Measurements from ENCODE around the gene DYSF.

The DYSF gene

DNA sequence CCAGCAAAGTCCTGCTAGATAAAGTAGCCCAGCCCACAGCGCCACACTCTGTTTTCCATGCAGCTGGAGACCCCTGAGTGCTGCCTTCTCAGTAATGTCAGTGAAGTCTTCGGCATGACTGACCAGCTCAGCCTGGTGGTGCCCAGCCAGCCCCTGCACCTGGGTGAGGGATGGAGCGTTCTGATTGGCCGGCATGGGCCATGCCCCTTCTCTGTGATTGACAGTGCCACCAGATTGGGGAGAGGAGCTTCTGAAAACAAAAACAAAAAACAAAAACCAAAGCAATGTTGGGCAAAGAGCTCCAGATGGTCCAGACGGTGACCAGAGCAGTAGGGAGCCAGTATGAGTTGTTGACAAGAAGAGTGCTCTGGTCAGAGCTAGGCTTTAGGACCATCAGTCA, 122.6 kb downstream of the DYSF start:
- DNase-seq (ENCODE audit: low spot score): no peak

GRCh38 chr2:71576541-71576940, 123.2 kb downstream of the DYSF start:
- no peak for DNase-seq (ENCODE audit: low spot score)

- DNase-seq (ENCODE audit: low spot score): no peak
Measured at GRCh38 chr2:71577209-71577608, 123.8 kb downstream of the DYSF start.

DNA sequence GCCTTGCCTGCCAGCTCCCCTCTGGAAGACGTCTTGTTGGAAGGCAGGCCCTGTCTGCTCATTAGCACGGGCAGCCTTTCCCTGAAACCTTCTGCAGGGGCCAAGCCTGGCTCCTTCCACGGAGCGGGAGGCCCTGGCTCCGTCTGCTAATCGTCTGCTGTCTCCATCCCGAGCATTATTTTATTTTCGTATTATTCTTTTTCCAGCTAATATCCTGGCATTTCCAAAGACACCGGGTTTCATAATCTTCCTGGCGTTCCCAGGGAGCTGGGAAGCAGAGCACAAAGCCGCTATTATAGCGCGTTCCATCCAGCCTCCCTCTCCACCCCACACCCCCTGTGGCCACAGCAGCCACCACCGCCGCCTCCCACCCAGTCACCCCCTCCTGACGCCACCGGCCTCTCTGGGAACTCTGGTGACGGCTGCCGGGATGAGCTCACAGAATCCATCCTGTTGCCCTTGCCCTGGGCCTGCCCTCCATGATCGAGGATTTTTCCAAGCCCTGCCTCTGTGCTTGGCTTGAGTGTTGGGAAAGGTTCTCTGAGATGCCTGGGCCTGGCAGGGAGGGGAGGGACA, 125.5 kb downstream of the DYSF start:
- DNase-seq (ENCODE audit: low spot score): no peak

DNA sequence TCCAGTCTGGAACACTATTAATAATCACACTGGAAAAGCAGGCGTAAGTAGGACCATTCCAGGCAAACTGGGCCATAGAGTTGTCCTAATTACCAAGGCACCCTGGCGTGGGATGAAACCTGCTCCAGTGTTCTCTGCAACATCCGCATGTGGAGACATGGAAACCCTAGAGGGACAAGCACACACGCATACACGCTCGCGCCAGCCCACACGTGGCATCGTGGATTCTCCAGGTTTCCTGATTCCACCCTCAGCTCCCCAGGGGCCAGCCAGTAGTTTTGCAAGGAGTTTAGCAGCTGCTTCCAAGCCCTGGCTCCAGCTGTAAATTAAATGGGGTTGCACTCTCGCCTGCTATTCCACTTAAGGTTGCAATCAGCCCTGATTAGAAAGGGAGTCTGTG, 127.7 kb downstream of the DYSF start:
- no peak for DNase-seq (ENCODE audit: low spot score)

DNA sequence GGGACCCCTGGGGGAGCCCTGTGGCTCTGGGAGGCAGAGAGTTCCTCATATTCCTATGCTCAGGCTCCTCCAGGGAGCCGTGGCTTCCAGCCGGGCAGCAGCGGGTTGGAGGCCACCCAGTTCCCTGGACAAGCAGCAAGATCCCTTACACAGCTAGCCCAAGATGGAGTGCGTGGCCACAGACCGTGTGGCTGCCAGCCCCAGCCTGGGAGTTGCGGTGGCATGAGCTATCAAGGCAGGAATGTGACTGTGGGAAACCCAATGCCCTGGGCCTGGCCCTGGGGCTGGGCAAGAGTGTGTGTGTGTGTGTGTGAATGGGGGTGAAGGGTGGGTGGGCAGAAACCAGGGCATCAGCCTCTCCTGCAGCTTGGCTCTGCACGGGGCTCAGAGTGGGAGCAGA, 130.5 kb downstream of the DYSF start:
- no peak for DNase-seq (ENCODE audit: low spot score)

- no peak for DNase-seq (ENCODE audit: low spot score)
Measured at GRCh38 chr2:71586471-71586870, 133.1 kb downstream of the DYSF start.

- no peak for DNase-seq (ENCODE audit: low spot score)
Measured at GRCh38 chr2:71587509-71588073, 134.2 kb downstream of the DYSF start.

GRCh38 chr2:71588497-71589170, 135.3 kb downstream of the DYSF start:
- DNase-seq (ENCODE audit: low spot score): no peak

DNA sequence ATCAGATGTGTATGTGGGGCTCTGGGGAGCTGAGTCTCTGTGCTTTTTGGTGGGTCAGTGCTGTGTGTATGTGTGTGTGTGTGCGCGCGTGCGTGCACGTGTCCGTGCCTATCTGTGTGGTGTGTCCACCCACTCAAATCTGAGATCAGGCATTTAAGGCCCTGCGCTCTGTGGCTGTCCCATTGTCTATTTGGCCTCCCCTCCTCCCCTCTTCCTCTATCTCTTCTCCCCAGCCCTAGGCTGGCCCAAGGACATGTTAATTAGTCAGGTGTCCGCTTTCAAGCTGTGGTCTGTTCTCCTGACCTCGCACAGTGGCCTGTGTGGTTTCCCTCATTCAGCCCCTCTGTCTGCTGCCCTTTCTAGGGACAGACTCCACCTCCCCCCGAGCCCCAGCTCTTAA, 136.4 kb downstream of the DYSF start:
- DNase-seq (ENCODE audit: low spot score): no peak

GRCh38 chr2:71591044-71591443, 137.7 kb downstream of the DYSF start:
- DNase-seq (ENCODE audit: low spot score): no peak

DNA sequence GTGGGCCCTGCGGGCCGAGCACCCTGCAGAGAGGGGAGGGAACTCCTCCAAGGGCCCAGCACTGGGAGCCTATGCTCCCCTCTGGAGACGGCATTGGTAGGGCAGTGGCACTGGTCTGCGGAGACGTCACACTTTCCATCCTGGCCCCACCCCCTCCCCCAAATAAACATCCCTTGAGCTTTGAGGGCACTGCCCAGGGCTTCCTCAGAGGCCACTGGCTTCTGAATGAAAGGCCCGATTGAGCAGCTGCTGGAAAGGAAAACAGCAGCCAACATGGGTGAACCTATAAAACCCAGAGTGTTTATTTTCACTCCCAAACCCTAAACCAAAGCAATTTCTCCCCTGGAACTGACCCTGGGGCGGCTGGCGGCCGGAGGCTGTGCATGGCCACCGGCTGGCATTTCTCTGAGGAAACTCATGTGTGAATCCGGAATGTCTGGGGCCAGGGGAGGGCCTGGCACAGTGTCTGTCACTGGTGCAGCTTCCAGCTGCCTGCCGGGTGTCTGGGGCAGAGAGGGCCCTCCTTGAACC, 138.9 kb downstream of the DYSF start:
- no peak for DNase-seq (ENCODE audit: low spot score)

- DNase-seq (ENCODE audit: low spot score): no peak
Measured at GRCh38 chr2:71595569-71595968, 142.2 kb downstream of the DYSF start.

DNA sequence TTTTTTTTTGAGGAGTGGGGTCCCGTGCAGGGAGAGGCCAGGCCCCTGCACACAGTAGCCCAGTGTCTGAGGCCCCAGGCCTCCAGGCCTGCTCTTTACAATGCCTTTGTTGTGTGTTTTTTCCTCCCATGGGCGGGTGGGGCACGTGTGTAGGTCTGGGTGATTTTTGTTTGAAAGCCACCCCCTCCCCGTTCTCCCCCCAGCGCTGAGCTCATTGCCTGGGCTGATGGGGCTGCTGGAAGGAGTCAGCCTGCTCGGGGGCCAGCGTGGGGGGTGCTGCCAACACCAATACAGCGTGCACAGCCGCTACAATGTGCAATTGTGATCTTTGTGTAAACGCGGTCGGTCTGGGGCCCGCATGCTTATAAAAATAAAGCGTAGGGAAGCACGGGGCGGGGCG, 142.7 kb downstream of the DYSF start:
- no peak for DNase-seq (ENCODE audit: low spot score)

GRCh38 chr2:71597756-71598155, 144.4 kb downstream of the DYSF start:
- no peak for DNase-seq (ENCODE audit: low spot score)

- no peak for DNase-seq (ENCODE audit: low spot score)
Measured at GRCh38 chr2:71598526-71598925, 145.2 kb downstream of the DYSF start.

- DNase-seq (ENCODE audit: low spot score): no peak
Measured at GRCh38 chr2:71599038-71599437, 145.7 kb downstream of the DYSF start.

DNA sequence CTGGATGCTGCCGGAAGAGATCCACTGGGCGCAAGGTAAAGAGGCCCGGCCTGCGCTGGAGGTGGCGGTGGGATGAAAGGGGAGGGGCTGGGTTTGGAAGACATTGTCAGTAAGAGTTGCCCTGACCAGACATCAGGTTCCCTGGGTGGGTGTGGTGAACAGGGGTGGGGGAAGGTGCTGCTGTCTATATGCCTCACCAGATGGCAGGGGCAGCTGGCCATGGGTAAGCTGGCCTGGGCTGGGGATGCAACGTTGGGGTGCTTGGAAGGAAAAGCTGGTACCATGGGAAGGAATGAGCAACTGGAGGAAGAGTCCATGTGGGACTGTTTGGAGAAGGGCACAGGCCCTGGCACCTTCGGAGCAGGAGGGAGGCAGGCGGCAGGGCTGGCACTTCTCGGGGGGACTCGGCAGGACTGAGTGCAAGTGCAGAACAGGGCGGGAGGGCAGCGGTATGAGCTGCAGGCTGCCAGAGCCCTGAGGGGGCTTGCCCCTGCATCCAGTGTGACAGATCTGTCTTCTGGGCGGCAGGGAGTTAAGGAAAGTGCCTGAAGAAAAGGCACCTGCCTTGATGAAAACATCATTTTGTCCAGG, 146.4 kb downstream of the DYSF start:
- DNase-seq (ENCODE audit: low spot score): no peak

- no peak for DNase-seq (ENCODE audit: low spot score)
Measured at GRCh38 chr2:71600555-71600954, 147.2 kb downstream of the DYSF start.

DNA sequence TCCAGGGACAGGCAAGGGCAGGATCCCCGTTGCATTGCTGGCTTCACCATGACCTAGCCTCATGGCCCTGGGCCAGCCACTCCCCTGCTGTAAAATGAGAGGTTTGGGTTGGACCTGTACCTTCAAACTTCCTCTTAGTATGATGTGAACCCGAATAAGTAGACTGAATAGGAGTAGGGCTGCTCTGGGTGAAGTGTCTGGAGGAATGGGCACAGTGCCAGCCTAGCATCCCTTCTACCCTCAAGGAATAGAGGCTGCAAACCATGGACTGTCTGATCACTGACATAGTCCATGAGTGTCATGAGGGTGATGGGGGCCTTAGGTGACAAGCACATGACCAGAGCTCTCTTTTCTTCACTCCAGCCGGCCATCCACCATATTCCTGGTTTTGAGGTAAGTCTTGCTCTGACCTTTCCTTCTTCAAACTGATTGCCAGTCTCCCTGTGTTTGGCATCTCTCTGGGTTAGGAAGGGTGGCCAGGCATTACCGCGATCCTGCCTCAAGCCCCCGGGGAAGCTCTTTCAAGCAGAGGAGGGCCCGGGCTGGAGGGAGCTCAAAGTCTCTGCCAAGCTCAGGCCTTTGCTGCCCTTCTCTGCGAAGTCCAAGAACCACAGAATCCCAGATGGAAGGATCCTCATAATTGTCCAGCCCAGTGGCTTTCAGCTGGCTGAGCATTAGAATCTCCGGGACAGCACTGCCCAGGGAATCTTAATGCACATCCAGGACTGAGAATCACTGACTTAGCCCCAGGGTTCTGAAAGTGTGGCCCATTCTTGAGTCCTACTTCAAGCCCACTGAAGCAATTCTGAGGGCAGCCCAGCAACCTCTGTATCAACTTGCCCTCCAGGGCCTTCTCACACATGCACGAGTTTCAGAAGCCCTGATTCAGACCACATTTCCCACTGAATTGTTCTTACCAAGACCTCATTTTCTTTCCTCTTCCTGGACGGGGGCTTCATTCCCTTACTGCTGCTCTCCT, 148.1 kb downstream of the DYSF start:
- DNase-seq (ENCODE audit: low spot score): no peak

GRCh38 chr2:71602115-71602495, 148.7 kb downstream of the DYSF start:
- DNase-seq (ENCODE audit: low spot score): no peak

GRCh38 chr2:71602581-71602980, 149.2 kb downstream of the DYSF start:
- no peak for DNase-seq (ENCODE audit: low spot score)
